Stimulated activated CD8-positive, alpha-beta memory T cell treated with anti-CD3 and anti-CD28 coated beads, Interleukin-2, amount 100 ng/mL, for 1 hour (primary cell): ENCODE data around the gene NT5M.

ENCODE experiments used
- DNase-seq, 2 donors: peaks; one replicate each; pipeline ENCODE4 v3.0.0-alpha.2; 2020; ENCODE audit warnings: low read depth in 2 of 2

The NT5M gene

GRCh38 chr17:17355426-17355825 lies 52.3 kb downstream of the NT5M start:
- no peak for DNase-seq

DNA sequence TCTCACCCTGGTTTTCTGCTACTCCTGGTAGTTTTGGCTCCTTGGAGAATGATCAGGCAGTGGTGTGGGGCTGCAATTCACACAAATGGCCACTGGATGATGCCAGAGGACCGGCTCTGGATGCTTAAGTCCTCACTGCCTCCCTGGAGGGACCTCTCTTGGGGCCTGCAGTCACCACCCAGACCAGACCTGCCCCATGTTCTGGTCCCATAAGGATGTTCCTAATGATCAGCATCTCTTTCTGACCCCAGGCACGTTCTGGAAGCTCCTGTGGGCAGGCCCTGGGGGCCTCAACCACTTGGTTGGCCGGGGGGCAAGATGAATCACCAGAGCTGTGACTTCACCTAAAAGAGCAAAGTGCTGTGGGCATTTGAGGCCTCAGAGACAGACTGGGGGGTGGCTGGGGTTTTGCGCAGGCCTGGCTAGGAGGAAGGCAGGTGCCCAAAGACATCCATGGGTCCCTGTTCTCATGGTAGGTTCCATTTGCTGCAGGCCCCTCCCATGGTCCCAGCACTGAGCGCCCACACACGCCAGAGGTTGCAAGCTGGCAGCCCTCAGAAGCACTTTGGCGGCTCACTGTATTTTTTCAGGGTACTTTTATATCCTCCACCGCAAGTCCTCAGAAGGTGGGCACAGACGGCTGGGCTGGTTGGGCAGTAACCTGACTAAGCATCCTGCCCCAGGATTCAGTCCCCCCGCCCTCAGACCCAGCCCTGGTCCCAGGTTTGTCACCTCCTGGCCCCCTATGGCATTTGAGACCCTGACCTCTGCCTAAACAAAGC lies 53.2 kb downstream of the NT5M start:
- peak; percentile 27 to 33 for DNase-seq

DNA sequence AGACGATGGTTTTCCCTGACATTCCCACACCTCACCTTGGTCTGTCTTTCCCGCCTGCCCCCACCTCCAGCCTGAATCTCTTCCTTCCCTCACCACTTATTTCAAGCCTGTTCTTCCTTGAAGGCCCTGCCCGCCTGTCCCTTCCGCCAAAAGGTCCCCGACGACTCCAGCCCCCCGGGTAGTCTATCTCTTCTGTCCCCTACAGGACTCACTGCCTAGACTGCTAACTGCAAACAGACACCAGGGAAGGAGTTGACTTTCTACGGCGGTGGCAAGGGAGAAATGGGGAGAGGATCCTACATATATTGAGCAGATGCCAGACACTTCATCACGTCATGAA lies 53.7 kb downstream of the NT5M start:
- no peak for DNase-seq

GRCh38 chr17:17358060-17358751 lies 55.0 kb downstream of the NT5M start:
- no peak for DNase-seq

DNA sequence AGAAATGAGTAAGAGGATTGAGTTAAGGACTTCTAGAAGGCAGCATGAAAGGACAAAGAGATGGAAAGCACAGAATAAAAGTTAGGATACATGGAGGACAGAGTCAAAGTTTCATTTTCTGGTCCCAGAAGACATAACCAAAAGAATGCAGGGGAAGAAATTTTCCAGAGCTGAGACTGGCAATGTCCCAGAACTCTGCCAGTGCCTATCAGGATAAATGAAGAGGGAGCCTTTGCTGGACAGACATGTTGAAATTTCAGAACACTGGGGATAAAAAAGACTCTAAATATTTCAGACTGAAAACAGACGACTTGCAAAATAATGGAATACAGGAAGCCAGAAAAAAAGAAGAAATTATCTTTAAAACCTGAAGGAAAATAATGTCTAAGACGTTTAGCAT lies 55.7 kb downstream of the NT5M start:
- DNase-seq, result no peak

DNA sequence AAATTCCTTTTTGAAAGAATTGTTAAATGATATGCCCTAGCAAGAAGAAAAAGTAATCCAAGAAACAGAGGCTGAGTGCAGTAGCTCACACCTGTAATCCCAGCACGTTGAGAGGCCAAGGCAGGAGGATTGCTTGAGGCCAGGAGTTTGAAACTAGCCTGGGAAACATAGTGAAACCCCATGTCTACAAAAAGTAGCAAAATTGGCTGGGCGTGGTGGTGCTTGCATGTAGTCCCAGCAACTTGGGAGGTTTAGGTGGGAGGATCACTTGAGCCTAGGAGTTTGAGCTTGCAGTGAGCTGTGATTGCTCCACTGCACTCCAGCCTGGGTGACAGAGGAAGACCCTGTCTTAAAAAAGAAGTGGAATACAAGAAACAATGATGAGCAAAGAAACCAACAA lies 56.1 kb downstream of the NT5M start:
- DNase-seq, result no peak

DNA sequence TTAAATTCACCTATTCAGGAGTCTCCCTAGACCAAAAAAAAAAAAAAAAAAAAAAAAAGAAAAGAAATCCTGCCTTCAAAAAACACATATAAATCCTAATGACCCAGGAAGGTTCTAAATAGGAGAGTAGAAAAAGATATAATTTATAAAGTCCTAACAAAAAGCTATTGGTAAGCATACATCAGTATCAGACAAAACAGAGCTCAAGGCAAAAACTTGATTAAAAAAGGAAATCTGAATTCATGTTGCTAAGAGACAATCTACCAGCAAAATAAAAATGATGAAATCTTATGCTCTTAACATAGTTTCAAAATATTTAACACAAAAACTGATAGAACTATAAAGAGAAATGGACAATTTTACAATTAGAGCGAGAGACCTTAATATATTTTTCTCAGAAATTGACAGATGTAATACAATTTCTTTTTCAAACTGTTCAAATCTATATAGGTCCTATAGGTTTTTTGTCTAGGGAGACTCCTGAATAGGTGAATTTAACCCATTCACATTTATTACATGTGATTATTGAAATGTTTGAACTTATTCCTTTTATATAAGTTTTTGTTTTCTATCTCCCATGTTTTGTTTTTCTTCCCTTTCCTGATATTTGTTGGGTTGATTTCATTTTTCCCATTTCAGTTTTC lies 57.0 kb downstream of the NT5M start:
- DNase-seq, result no peak

- no peak for DNase-seq
These were observed 58.3 kb downstream of the NT5M start for GRCh38 chr17:17361543-17361866.

DNA sequence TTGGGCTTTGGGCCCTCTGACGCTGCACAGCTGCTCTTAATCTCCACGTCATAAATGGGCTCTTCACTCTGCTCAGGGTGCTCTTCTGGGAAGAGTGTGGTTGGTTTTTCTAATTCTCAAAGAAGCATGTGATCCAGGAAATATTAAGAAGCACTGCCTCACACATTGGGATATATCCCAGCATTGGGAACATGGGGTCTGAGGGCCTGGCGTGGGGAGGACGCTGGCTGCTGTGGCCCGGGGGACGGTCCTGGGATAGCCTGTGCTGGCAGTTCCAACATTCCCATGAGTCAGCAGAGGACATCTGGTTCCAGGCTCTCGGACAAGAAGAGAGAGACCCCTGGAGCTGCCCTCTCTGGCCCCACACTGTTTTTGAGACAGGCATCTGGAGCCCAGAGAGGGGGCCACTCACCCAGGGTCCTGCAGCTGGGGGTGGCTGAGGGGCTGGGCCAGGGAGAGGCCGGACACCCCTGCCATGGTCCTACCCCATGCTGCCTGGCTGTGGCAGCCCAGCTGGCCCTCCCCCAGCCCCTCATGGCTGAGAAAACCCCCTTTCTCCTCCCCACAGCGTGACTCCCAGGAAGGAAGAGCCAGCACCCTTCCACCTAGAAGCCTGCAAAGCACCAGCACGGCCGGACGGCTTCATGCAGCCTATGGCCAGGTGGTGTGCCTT lies 58.8 kb downstream of the NT5M start:
- no peak for DNase-seq

- no peak for DNase-seq
These were observed 59.4 kb downstream of the NT5M start for GRCh38 chr17:17362540-17362930.

DNA sequence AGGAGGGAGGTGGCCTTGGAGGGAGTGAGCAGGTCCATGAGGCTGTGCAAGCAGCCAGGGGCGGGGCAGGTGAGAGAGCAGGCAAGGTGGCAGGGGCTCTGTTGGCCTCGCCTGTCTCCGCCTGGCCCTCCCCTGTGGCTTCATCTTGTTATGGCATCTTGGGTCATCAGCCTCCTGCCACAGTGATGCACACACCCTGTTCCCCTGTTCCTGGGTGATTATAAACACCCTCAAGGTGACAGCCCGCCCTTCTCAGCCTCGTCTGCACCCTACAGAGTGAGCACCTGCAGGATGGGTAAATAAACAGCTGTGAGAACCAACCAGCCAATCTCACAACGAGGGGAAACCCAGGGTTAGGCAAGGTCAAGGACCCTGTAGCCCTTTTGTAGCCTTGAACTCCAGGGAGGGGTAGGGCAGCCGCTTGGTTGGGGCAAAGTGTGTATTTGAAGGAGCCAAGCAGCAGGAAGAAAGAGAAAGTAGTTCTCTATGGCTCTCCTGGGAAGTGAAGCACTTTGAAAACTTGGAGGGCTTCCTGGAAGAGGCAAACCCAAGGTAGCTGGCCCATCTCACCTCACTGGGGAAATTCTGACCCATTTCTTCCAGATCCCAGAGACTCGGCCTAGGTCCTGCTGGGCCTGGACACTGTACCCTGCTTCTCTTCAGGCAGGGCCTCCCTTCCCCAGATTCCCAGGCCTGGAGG lies 60.6 kb downstream of the NT5M start:
- DNase-seq, result no peak

DNA sequence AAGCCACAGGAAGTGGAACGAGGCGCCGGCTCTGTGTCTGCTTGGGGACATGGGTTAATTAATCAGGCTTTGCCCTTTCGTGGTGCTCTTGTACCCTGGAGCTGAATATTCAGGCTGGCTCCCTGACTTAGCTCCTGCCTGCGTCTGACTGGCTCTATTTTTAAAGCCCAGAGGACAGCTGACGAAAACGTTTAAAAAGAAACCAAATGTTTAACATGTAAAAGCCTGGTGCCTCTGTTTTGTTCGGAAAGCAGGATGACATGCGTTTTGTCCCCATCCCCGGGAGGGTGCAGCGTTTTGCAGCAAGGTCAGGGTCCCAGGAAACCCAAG lies 61.1 kb downstream of the NT5M start:
- no peak for DNase-seq

DNA sequence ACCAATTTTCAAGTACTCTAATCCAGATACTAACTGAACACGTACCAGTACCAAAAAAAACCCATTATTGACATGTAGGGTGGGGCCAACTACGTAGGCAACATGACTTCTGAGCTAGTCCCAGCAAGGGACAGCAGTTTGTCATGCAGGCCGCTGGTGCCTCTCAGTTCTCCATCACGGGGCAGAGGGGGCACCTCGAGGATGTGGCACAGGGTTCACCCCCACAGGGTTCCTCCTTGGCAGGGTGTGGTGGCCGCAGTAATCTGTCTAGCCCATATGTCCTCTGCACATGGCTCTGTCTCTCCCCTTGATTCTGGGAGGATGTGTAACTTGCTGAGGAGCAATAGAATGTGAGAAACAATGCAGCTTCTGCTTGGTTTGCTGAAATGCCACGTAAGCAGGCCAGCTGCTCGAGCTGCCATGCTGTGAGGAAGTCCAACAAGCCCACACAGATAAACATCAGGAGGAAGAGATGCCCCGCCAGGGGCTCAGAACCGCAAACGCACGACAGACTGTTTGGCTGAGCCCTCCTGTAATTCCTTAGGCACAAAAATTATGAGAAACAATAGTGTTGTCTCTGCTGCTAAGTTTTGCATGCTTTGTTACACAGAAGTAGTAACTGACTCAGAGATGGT lies 62.4 kb downstream of the NT5M start:
- no peak for DNase-seq

GRCh38 chr17:17366235-17366634 lies 63.1 kb downstream of the NT5M start:
- DNase-seq, result no peak

GRCh38 chr17:17366941-17367875 lies 64.0 kb downstream of the NT5M start:
- DNase-seq, result no peak

DNA sequence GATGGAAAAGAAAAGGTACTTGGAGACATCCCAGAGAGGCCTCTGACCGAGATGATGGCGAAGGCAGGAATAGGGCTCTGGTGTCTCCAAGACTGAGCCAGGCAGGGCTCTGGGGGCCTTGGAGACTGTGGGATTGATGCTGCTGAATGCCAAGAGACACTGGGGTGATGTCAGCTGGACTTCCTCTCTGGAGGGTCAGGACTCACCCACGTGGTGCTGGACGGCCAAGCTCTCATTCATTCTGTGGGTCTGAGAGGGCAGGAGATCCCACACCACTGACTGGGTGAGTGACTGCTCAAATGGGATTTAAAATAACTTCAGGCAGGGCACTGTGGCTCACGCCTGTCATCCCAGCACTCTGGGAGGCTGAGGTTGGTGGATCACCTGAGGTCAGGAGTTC lies 64.8 kb downstream of the NT5M start:
- DNase-seq, result no peak

DNA sequence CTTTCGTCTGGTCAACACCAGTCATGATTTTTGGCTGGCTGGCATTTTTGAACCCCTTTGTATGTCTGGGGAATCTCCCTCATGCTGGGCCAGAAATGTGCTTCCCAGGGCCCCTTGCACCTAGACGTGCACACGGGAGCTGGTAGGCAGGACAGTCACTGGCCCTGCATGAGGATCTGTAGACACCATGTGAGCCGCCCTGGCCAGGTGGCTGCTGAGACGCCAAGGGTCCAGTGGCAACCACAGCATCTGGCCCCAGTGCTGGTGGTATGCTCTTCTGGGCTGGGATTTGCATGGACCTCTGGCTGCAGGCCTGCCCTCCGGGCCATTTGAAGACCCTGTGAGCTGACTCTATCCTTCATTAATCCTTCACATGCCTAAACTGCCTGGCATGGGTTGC lies 67.5 kb downstream of the NT5M start:
- DNase-seq, result no peak

DNA sequence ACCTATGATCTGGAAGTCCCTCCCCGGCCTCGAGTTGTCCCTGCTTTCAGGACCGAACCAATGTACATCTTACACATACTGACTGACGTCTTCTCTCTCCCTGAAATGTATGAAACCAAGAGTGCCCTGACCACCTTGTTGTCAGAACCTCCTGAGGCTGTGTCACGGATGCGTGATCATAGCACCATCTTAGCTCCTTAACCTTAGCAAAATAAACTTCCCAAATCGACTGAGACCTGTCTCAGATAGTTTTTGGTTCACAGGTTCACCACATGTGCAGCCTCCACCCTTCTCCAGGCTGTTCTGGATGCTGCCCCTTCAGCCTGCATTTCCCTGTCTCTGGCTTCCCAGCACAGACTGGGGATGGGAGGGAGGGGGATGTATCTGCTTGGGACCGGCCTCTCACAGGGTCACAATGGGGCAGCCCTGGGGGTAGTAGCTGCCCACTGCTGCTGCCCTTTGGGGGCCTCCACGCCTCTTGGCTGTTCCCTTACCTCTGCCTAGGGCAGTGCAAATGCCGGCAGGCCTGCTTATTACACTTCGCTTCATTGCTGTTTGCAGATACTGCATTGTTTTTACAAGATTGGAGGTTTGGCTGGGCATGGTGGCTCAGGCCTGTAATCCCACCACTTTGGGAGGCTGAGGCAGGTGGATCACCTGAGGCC lies 69.8 kb downstream of the NT5M start:
- DNase-seq, result no peak

DNA sequence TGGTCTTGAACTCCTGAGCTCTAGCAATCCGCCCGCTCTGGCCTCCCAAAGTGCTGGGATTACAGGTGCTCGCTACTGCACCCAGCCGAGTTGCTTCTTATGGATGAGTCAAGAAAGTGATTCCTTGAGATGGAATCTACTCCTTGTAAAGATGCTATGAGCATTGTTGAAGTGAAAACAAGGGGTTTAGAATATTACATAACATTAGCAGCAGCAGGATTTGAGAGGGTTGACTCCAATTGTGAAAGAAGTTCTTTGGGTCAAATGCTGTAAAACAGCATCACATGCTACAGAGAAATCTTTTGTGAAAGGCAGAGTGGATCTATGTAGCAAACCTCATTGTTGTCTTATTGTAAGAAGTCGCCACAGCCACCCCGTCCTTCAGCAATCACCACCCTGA lies 72.7 kb downstream of the NT5M start:
- DNase-seq, result no peak

GRCh38 chr17:17376362-17376761 lies 73.2 kb downstream of the NT5M start:
- DNase-seq, result no peak
